Panc1 (cell line): ENCODE data around the gene CD300LG.

ENCODE experiments used
- POLR2AphosphoS5 ChIP-seq: IDR thresholded peaks from 2 replicates; pipeline ENCODE4 v1.6.1; 2012; ENCODE audit warnings: mild to moderate bottlenecking, low read depth, low read length, moderate library complexity
- SIN3A ChIP-seq: IDR thresholded peaks from 2 replicates; pipeline ENCODE4 v1.6.1; 2012; ENCODE audit warnings: low read depth, mild to moderate bottlenecking, low read length, moderate library complexity, borderline replicate concordance; ENCODE audit not compliant: insufficient read depth
- TCF7L2 ChIP-seq: IDR thresholded peaks from 2 replicates; pipeline ENCODE4 v1.6.1; 2011; ENCODE audit warnings: mild to moderate bottlenecking, low read depth, low read length, inconsistent platforms
- TF ChIP-seq, protein P1 (sequence below): fragments of 450-650 bp; IDR thresholded peaks from 2 replicates; pipeline ENCODE4 v1.5.1; 2017; ENCODE audit warnings: mild to moderate bottlenecking
- TF ChIP-seq, protein P2 (sequence below), 2 experiments: IDR thresholded peaks; 2 replicates each; pipeline ENCODE4 v1.6.1; 2011 to 2012; ENCODE audit warnings: low read depth in 2 of 2, control low read depth in 1 of 2, low read length in 1 of 2, mild to moderate bottlenecking in 1 of 2, moderate library complexity in 1 of 2; ENCODE audit not compliant: insufficient read depth in 1 of 2

DNA sequence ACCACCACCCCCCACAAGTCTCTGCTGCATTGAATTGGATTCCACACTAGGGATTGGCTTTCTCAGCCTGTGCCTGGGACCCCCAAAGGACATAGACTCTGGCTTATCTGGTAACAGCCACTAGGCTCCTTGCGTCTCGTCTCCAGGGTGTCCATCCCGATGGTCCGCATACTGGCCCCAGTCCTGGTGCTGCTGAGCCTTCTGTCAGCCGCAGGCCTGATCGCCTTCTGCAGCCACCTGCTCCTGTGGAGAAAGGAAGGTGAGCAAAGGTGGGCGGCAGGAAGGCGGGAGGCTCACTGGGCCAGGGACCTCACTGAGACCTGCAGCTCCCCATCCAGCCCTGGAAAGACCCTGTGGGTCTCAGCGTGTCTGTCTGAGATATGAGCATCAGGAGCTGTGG lies 8.1 kb downstream of the CD300LG start:
- TF ChIP-seq, protein P1, sequence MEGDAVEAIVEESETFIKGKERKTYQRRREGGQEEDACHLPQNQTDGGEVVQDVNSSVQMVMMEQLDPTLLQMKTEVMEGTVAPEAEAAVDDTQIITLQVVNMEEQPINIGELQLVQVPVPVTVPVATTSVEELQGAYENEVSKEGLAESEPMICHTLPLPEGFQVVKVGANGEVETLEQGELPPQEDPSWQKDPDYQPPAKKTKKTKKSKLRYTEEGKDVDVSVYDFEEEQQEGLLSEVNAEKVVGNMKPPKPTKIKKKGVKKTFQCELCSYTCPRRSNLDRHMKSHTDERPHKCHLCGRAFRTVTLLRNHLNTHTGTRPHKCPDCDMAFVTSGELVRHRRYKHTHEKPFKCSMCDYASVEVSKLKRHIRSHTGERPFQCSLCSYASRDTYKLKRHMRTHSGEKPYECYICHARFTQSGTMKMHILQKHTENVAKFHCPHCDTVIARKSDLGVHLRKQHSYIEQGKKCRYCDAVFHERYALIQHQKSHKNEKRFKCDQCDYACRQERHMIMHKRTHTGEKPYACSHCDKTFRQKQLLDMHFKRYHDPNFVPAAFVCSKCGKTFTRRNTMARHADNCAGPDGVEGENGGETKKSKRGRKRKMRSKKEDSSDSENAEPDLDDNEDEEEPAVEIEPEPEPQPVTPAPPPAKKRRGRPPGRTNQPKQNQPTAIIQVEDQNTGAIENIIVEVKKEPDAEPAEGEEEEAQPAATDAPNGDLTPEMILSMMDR, result no peak
- TF ChIP-seq SIN3A, result no peak
- TF ChIP-seq, protein P2, sequence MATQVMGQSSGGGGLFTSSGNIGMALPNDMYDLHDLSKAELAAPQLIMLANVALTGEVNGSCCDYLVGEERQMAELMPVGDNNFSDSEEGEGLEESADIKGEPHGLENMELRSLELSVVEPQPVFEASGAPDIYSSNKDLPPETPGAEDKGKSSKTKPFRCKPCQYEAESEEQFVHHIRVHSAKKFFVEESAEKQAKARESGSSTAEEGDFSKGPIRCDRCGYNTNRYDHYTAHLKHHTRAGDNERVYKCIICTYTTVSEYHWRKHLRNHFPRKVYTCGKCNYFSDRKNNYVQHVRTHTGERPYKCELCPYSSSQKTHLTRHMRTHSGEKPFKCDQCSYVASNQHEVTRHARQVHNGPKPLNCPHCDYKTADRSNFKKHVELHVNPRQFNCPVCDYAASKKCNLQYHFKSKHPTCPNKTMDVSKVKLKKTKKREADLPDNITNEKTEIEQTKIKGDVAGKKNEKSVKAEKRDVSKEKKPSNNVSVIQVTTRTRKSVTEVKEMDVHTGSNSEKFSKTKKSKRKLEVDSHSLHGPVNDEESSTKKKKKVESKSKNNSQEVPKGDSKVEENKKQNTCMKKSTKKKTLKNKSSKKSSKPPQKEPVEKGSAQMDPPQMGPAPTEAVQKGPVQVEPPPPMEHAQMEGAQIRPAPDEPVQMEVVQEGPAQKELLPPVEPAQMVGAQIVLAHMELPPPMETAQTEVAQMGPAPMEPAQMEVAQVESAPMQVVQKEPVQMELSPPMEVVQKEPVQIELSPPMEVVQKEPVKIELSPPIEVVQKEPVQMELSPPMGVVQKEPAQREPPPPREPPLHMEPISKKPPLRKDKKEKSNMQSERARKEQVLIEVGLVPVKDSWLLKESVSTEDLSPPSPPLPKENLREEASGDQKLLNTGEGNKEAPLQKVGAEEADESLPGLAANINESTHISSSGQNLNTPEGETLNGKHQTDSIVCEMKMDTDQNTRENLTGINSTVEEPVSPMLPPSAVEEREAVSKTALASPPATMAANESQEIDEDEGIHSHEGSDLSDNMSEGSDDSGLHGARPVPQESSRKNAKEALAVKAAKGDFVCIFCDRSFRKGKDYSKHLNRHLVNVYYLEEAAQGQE (IDR thresholded peaks at IDR 0.05; ENCODE audit: insufficient read depth in 1 of 2, low read depth in 2 of 2, low read length in 1 of 2), result no peak
- no peak for TF ChIP-seq POLR2AphosphoS5
- TF ChIP-seq TCF7L2, result no peak
